HepG2 (cell line): ENCODE data around the gene ULBP2. TPM values are rescaled to one million over a fixed set of nuclear protein-coding genes. Genes with fewer than 3 reads are reported as not detected.

Source experiments
- AKAP8 ChIP-seq: sonication (generic); formaldehyde crosslinking; IDR thresholded peaks from 2 replicates; pipeline ENCODE4 v1.5.1; 2020; ENCODE audit warnings: mild to moderate bottlenecking, missing genetic modification reagents
- ARNT ChIP-seq: fragments of 450-650 bp; IDR thresholded peaks from 2 replicates; pipeline ENCODE4 v1.6.1; 2017
- BCL6 ChIP-seq: IDR thresholded peaks from 2 replicates; pipeline ENCODE4 v1.6.1; 2016; ENCODE audit warnings: missing genetic modification reagents, missing compliant biosample characterization
- NBN ChIP-seq: fragments of 450-650 bp; conservative IDR thresholded peaks from 2 replicates; pipeline ENCODE4 v1.6.1; 2017
- SETDB1 ChIP-seq: sonication (generic); formaldehyde crosslinking; IDR thresholded peaks from 2 replicates; pipeline ENCODE4 v1.5.1; 2020; ENCODE audit warnings: missing genetic modification reagents, mild to moderate bottlenecking, borderline replicate concordance
- ZFP37 ChIP-seq: sonication (generic); formaldehyde crosslinking; IDR thresholded peaks from 2 replicates; pipeline ENCODE4 v1.4.0; 2020; ENCODE audit warnings: missing genetic modification reagents, borderline replicate concordance
- ZNF3 ChIP-seq: IDR thresholded peaks from 2 replicates; pipeline ENCODE4 v1.7.0; 2017; ENCODE audit warnings: inconsistent platforms
- ZNF501 ChIP-seq: sonication (generic); formaldehyde crosslinking; IDR thresholded peaks from 2 replicates; pipeline ENCODE4 v1.5.1; 2020; ENCODE audit warnings: mild to moderate bottlenecking, moderate library complexity, missing genetic modification reagents
- polyA plus RNA-seq, 8 experiments: library from polyadenylated mRNA; depleted of rRNA in 3 of 8; stranded (reverse) in 7 of 8; unstranded in 1 of 8; fragments of >200 nt; fragmentation: Illumina TruSeq in 4 of 8; extraction: Trizol in 4 of 8; gene quantifications; 2 replicates each; pipeline versions ENCODE4 v1.2.1 to v1.2.3, GENCODE V29; 2011 to 2016; ENCODE audit warnings: low read depth in 4 of 8, missing spikeins in 1 of 8, mixed read lengths in 1 of 8; ENCODE audit not compliant: insufficient read depth in 1 of 8
- total RNA-seq, 5 experiments: library from RNA; depleted of rRNA; stranded (reverse); fragments of >200 nt; fragmentation: Illumina TruSeq; extraction: Trizol; gene quantifications; 2 replicates each; pipeline ENCODE4 v1.2.3, GENCODE V29; 2016; ENCODE audit warnings: low read depth in 1 of 5
- TF ChIP-seq, protein P1 (sequence below): sonication (generic); formaldehyde crosslinking; IDR thresholded peaks from 2 replicates; pipeline ENCODE4 v1.9.0; 2021; ENCODE audit warnings: mild to moderate bottlenecking, missing genetic modification reagents
- TF ChIP-seq, protein P2 (sequence below), 2 experiments: fragments of 450-650 bp in 1 of 2; sonication (generic) in 1 of 2; formaldehyde crosslinking; IDR thresholded peaks; 2 replicates each; pipeline versions ENCODE4 v1.5.0 to v1.8.0; 2020 to 2022; ENCODE audit warnings: mild to moderate bottlenecking in 1 of 2, missing genetic modification reagents in 1 of 2

Gene ULBP2
- total and polyA plus RNA-seq, 2 of the 13 experiments (the other 11 are each of a cell fraction or from before 2014, with no cell fraction given), result not detected

DNA sequence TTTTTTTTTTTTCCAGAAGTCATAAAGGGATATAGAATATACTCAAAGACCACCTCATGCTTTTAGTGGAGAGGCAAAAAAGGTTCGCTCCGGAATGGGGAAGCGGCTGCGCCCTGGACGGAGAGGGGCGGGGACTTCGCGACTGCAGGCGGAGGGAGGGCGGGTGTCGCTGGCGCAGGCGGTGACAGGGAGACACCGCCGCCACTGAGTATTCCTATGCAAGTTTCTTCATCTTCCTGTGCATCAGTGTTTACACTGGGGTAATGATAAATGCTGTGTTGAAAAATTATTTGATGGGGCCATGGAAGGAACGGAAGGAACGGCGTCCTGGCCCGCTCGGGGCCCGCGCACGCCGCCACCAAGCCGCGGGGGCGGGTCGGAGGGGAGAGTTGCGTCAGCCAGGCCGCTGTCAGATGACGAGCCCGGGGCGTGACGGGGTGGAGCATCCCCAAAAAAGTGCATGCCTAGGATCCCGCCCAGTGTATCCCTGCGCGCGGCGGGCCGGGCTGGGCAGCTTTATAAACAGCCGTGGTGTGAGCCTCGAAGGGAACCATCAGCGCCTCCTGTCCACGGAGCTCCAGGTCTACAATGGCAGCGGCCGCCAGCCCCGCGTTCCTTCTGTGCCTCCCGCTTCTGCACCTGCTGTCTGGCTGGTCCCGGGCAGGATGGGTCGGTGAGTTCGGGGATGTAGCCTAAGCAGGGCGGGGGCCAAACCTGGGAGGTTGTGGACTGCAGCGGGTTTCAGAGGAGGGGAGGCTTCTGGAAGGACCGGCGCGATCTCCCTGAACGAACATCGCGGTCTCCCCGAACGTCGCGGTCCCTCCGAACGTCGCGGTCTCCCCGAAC, 21.9 kb downstream of the ULBP2 start, which contains the start of gene ULBP1 (continued):
- TF ChIP-seq, protein P1, sequence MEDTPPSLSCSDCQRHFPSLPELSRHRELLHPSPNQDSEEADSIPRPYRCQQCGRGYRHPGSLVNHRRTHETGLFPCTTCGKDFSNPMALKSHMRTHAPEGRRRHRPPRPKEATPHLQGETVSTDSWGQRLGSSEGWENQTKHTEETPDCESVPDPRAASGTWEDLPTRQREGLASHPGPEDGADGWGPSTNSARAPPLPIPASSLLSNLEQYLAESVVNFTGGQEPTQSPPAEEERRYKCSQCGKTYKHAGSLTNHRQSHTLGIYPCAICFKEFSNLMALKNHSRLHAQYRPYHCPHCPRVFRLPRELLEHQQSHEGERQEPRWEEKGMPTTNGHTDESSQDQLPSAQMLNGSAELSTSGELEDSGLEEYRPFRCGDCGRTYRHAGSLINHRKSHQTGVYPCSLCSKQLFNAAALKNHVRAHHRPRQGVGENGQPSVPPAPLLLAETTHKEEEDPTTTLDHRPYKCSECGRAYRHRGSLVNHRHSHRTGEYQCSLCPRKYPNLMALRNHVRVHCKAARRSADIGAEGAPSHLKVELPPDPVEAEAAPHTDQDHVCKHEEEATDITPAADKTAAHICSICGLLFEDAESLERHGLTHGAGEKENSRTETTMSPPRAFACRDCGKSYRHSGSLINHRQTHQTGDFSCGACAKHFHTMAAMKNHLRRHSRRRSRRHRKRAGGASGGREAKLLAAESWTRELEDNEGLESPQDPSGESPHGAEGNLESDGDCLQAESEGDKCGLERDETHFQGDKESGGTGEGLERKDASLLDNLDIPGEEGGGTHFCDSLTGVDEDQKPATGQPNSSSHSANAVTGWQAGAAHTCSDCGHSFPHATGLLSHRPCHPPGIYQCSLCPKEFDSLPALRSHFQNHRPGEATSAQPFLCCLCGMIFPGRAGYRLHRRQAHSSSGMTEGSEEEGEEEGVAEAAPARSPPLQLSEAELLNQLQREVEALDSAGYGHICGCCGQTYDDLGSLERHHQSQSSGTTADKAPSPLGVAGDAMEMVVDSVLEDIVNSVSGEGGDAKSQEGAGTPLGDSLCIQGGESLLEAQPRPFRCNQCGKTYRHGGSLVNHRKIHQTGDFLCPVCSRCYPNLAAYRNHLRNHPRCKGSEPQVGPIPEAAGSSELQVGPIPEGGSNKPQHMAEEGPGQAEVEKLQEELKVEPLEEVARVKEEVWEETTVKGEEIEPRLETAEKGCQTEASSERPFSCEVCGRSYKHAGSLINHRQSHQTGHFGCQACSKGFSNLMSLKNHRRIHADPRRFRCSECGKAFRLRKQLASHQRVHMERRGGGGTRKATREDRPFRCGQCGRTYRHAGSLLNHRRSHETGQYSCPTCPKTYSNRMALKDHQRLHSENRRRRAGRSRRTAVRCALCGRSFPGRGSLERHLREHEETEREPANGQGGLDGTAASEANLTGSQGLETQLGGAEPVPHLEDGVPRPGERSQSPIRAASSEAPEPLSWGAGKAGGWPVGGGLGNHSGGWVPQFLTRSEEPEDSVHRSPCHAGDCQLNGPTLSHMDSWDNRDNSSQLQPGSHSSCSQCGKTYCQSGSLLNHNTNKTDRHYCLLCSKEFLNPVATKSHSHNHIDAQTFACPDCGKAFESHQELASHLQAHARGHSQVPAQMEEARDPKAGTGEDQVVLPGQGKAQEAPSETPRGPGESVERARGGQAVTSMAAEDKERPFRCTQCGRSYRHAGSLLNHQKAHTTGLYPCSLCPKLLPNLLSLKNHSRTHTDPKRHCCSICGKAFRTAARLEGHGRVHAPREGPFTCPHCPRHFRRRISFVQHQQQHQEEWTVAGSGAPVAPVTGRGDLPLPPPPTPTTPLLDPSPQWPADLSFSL (CRISPR knock-in tag), result no peak
- TF ChIP-seq ARNT (no peak), SETDB1 (CRISPR knock-in tag) (no peak), NBN (no peak), ZFP37 (CRISPR knock-in tag) (no peak), ZNF3 (CRISPR knock-in tag) (no peak), AKAP8 (CRISPR knock-in tag) (no peak), BCL6 (CRISPR knock-in tag) (no peak), ZNF501 (CRISPR knock-in tag) (no peak)
- TF ChIP-seq, protein P2, sequence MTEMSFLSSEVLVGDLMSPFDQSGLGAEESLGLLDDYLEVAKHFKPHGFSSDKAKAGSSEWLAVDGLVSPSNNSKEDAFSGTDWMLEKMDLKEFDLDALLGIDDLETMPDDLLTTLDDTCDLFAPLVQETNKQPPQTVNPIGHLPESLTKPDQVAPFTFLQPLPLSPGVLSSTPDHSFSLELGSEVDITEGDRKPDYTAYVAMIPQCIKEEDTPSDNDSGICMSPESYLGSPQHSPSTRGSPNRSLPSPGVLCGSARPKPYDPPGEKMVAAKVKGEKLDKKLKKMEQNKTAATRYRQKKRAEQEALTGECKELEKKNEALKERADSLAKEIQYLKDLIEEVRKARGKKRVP (CRISPR knock-in tag; IDR thresholded peaks at IDR 0.05), result peak in 1 of 2 experiments; percentile 98; a peak in 2 of 4 replicates
- TF ChIP-seq, all 625 proteins: peak for 21
